Measurements from ENCODE around the gene SGK2. TPM values are rescaled to one million over a fixed set of nuclear protein-coding genes. Genes with fewer than 3 reads are reported as not detected.
"Not testable (repeated sequence)": the region's sequence is repeated elsewhere in the genome, so short reads cannot be mapped to it uniquely, and the experiment has no call there.

Gene SGK2
- total RNA-seq, 1 experiment from 2014 or later, result 68.2 TPM

DNA sequence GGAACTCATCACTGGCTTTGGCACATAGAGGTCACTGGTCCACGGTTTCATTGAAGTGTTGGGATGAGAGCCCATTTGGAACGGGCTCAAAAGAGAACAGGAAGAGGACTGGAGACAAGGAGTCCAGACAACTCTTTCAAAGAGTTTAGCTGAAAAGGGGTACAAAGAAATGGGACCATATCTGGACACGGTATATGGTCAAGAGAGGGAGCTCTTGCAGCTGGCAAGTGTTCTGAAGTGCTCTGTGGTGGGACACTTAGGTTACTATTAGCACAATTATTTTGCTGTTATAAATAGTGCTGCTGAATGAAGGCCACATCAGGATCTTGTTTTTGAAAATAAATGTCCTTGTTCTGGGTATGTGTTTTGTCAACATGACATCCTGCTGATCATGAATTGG lies 4.6 kb downstream of the SGK2 start:
- DNase-seq (ENCODE audit: low spot score), result no peak

DNA sequence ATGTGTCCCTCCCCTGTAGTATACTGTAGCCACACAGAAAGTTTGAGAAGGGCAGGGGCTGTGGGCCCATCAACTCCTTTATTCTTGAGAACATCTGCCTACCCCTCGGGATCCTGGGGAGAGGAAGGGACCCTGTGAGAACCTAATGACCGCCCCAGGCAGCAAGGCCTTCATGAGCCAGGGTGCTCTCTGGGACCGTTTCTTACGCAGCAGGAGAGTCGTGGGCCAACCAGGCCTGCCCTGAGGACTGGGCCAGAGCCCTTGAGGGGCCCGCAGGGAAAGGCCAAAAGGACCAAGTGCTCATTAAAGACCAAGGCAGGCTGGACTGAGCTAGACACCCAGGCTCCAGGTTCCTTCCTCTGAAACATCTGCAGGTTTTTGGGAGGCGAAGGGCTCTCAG lies 5.2 kb downstream of the SGK2 start:
- no peak for DNase-seq (ENCODE audit: low spot score)

DNA sequence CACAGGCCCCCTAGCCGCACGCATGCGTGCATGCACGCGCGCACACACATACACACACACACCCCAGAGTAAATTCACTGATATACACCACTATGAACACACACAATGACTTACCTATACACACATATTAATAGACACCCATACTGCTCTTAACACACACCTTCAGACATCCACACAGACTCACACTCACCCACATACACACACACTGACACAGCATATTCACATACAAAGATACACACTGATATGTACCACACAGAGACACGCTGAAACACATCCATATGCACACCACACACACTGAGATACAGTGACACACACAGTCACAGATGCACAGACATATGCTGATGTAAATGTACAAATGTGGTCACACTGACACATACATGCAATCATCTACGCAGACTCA lies 5.6 kb downstream of the SGK2 start:
- DNase-seq (ENCODE audit: low spot score), result no peak

DNA sequence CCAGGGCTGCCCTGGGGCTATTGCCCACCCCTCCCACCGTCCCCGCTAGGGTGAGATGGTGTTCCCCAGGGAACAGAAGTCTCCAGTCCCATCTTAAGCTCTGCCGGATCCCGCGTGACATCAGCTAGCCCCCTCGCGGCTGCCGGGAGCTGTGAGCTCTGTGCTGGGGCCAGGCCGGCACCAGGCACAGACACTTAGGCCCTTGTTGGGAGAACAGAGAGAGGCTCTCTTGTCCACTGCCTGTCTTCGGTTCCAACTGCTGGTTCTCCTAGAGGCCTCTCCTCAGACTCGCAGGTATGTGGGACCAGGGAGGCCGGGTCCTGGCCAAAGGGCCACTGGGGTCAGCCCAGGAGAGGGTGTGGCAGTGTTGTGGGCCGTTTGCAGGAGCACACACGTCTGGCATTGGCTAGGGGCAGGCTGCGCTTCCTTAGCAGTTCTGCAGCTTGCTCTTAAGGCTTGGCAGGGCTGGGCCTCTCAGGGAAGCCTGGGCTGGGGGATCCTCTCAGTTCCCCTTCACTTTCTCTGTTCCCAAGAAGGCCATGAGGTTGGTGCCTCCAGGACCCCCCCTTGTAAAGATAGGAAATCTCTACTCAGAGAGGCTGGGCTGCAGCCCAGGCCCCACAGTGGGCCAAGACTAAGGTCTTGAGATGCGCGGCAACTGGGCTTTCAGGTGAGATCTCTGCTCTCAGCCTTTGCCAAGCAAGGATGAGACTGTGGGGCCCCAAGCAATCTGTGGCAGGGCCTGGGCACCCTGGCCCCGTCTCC lies 6.3 kb downstream of the SGK2 start:
- DNase-seq (ENCODE audit: low spot score), result no peak

DNA sequence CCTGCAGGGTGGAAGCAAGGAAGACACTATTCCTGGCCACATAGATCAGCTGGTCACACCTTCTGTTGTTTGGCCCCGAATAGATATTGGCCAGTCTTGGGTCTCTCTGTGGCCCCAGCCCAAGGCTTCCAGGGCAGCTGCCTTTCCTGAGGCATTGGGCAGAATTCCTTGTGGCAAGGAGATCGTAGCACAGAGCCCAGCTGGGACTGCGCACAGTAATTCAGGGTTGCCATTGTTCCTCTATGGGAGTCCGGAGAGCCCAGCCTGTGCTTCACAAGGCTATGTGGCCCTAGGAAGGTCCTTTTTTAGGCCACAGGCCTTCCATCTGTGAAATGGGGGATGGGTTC lies 6.9 kb downstream of the SGK2 start:
- no peak for DNase-seq (ENCODE audit: low spot score)

DNA sequence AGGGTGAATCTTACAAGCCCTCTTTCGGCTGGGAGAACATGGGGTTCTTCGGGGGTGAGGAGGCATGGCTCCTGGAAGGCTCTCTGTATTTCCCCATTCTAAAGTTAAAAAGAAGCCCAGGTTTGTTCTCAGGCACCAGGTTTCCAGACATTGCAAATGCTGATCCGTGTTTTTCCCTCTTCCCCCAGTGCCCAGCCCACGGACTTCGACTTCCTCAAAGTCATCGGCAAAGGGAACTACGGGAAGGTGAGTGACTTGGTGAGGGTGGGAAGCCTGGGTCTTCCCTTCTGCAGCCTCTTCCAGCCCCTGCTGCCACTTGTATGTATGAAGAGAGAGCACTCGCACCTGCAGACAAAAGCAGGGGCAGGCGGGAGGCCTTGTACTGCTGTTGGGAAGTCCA lies 8.7 kb downstream of the SGK2 start:
- DNase-seq (ENCODE audit: low spot score), result no peak

DNA sequence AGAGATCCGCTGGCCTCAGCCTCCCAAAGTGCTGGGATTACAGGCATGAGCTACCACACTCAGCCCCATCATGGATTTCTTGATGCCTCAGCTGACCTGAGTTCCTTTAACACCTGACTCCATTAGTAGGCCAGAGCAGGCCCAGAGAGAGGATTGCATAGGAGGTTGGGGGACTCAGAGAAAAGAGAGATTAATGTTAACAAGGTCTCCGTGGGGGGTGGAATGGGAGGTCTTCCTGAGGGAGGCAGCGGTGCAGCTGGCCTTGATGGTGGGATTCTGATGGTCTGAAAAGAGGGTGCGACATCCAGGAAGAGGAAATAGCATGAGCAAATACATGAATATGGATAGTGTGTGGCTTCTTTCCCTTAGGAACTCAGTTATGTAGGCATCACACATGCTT lies 9.9 kb downstream of the SGK2 start:
- no peak for DNase-seq (ENCODE audit: low spot score)

DNA sequence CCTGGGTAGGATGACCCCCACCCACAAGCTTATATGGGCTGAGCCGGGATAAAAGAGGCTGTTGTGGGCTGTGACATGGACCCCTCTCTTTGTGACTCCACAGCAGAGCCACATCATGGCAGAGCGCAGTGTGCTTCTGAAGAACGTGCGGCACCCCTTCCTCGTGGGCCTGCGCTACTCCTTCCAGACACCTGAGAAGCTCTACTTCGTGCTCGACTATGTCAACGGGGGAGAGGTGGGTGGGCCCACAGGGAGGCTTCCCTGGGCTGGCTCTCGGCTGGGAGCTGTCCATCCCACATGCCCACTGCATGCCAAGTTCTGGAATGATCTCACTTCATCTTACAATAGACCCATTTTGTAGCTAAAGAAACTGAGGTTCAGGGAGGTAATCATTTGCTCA lies 10.5 kb downstream of the SGK2 start:
- no peak for DNase-seq (ENCODE audit: low spot score)

DNA sequence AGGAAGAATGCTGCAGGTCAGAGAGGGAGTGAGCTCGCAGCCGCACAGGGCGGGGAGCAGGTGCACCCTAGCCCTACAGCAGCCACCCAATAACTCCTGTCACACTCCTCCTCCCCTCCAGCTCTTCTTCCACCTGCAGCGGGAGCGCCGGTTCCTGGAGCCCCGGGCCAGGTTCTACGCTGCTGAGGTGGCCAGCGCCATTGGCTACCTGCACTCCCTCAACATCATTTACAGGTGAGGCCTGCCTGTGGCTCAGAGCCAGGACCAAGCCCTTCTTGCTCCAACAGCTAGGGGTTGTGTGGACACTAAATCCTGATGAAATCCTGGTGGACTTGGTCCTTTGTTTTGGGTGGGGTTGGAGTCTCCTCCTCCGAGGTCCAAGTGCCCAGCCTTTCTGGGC lies 11.7 kb downstream of the SGK2 start:
- no peak for DNase-seq (ENCODE audit: low spot score)

DNA sequence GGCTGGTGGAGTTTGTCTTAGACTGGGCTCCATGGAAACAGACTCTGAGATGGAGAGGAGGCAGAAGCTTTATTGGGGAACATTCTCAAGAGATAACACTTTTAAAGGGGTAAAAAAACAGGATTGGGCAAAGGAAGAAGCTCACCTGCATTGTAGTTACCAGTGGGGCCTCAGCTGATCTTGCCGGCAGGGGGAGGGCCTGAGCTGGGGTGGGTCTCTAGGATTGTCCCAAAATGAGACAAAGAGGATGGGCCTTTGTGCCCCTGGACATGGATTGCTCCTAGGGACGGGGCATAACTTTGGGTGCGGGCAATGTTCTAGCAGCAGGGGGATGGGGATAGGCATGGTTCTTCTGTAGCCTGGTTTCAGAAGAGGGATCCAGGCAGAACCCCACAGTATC lies 12.5 kb downstream of the SGK2 start:
- DNase-seq (ENCODE audit: low spot score), result no peak

DNA sequence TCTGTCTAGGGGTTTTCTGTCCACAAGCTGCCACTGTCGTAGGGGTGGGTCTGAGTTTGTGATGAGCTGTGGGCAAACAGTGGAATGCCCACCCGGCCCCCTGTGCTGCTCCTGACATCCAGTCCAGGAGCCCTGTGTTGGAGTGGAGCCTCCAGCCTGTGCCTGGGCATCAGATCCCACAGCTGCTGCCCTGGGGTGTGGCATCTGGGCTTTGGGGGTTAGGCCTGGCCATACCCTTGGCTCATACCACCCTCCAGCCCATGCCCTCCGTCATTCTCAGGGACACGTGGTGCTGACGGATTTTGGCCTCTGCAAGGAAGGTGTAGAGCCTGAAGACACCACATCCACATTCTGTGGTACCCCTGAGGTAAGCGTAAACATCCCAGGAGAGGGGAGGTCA lies 12.9 kb downstream of the SGK2 start:
- no peak for DNase-seq (ENCODE audit: low spot score)

DNA sequence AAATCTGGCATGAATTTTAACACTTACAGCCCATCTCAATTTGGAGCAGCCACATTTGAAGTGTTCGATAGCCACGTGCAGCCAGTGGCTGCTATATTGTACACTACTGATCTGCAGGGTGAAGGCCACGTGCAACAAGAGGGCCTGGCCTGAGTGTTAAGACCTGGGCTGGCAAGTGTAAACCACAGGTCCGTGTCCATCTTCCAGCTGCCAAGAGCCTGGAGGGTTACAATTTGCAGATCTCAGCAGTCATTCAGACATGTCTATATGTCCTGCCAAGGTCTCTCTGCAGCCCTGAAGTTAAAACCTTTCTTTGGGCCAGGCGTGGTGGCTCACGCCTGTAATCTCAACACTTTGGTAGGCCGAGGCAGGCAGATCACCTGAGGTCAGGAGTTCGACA lies 14.1 kb downstream of the SGK2 start:
- no peak for DNase-seq (ENCODE audit: low spot score)

DNA sequence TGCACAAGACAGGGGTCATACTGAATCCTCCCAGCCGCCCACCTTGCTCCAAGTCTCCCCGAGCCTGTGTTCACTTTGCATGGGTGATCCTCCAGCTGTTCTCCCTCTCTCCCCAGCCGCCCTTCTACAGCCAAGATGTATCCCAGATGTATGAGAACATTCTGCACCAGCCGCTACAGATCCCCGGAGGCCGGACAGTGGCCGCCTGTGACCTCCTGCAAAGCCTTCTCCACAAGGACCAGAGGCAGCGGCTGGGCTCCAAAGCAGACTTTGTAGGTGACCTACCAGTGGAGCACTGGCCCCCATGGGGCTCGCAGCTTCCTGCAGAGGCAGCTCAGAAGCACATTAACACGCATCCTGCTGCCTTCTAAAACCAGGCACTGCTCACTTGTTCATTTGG lies 17.3 kb downstream of the SGK2 start:
- DNase-seq (ENCODE audit: low spot score), result no peak

DNA sequence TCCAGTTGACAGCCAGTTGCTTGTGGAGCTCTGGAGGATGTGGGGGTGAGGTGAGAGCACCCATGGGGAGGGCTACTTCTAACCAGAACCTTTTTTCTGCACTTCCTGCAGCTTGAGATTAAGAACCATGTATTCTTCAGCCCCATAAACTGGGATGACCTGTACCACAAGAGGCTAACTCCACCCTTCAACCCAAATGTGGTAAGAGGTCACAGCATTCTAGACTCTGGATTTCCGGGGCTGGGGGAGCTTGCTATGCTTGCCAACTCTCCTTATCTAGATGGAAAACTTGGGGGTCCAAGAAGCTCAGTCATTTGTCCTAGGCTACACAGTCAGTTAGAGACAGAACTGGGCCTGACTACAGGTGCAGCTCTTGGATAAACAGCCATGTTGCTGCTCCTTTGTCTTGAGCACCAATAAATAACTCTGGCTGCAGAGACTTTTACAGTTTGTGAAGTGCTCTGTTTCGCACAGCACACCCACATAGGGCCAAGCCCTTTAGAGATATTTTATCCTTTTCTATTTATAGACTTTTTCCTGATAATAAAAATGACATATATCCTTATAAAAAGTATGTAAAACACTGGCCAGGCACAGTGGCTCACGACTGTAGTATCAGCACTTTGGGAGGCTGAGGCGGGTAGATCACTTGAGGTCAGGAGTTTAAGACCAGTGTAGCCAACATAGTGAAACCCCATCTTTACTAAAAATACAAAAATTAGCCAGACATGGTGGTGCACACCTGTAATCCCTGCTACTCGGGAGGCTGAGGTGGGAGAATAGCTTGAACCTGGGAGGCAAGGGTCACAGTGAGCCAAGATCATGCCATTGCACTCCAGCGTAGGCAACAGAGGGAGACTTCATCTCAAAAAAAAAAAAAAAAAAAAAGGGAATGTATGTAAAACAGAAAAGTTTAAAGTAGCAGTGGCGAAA lies 21.3 kb downstream of the SGK2 start:
- peak; percentile 82 for DNase-seq (ENCODE audit: low spot score)

DNA sequence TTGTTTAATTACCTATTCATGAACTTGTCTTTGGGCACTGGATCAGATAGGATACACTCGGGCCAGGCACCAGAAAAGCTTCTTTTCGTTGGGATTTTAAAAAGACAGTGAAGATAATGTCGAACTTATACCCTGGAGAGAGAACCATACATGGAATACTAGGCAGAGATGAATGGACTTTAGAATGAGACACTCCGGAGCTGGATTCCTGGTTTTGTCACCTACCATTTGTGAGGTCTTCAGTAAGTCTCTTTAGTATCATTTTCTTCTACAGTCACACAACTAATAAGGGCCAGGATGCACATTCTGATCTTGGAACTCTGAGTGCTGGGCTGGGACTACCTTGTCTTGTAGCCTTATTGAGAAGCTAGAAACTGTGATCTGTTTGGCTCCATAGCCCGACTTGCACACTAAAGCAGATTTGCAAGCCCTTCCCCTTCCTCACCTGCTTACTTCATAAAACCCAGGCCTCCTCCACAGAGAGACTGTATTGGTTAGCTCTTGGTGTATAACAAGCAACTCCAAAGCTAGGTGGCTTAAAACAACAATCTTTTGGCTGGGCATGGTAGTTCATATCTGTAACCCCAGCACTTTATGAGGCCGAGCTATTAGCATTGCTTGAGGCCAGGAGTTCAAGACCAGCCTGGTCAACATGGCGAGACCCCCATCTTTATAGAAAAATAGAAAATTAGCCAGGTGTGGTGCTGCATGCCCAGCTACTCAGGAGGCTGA lies 24.5 kb downstream of the SGK2 start:
- no peak for DNase-seq (ENCODE audit: low spot score)

DNA sequence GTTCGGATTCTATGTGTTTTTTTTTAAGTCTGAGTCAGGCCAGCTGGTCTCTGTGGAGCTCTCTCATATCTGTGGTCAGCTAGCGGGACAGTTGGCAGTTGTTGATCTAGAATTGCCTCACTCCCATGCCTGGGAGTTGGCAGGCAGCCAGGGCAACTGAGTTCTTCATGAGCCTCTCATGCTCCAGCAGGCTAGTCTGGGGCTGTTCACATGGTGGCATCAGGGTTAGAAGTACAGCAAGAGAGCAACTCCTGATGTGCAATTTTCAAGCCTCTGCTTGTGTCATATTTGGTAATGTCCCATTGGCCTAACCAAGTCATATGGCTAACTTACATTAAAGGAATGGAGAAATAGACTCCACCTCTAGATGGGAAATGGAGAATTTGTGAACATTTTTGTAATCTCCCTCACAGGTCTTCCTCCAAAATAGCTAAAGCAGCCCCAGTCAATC lies 25.2 kb downstream of the SGK2 start:
- no peak for DNase-seq (ENCODE audit: low spot score)

DNA sequence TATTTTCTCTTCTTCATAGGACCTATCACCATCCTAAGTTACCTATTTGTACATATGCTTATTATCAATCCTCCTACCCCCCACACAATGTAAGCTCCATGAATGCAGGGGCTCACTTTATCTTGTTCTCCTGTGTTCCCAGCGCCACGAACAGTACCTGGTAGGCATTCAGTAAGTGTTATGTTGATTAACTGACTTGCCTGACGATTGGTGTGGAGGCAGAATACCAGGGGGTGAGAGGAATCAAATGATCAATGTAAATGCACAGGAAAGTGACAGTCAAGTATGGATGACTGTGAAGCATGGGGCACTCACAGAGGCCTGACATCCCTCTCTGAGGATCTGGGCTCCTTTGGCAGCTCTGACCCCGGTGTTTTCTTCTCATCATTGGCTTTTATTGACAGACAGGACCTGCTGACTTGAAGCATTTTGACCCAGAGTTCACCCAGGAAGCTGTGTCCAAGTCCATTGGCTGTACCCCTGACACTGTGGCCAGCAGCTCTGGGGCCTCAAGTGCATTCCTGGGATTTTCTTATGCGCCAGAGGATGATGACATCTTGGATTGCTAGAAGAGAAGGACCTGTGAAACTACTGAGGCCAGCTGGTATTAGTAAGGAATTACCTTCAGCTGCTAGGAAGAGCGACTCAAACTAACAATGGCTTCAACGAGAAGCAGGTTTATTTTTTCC lies 25.8 kb downstream of the SGK2 start:
- DNase-seq (ENCODE audit: low spot score), result no peak

DNA sequence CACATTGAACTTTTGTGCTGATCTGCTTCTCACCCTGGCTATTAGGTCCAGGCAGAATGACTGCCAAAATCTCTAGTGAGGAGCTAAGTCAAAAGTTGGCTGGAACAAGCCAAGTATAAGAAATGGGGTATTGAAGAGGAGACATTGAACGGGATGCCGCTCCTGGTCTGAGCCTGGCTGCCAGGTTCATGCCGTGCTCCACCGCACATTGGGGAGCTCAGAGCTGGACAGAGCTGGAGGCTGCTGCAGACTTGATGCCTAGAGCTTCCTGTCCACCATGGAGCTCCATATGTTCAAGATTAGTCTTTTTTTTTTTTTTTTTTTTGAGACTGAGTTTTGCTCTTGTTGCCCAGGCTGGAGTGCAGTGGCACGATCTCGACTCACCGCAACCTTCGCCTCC lies 27.8 kb downstream of the SGK2 start:
- no peak for DNase-seq (ENCODE audit: low spot score)

DNA sequence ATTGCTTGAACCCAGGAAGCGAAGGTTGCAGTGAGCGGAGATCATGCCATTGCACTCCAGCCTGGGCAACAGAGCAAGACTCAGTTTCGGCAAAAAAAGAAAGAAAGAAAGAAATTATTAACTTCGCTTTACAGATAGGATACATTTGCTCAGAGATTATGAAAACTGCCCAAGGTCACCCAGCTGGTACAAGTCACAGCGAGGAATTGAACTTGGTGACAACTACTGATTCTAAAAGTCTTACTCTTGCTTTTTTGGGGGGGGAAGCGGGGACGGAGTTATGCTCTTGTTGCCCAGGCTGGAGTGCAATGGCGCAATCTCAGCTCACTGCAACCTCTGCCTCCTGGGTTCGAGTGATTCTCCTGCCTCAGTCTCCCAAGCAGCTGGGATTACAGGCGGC lies 29.7 kb downstream of the SGK2 start:
- DNase-seq (ENCODE audit: low spot score), result not testable (repeated sequence)

DNA sequence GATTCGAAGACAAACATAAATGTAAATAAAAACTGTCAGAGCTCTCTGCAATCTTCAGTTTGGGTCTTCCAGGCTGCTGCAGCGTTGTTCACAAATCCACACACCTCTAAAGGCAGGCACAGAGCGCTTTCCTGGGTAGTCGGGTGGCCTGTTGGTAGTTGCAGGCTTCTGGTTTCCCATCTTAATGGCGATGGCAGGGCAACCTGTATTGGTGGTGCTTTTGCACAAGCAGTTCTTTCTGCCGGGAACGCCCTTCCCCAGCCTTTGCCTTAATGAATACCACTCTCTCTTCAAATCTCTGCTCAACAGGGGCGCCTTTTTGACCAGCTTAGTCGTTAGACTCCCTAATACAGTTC lies 31.2 kb downstream of the SGK2 start:
- DNase-seq (ENCODE audit: low spot score), result no peak

DNA sequence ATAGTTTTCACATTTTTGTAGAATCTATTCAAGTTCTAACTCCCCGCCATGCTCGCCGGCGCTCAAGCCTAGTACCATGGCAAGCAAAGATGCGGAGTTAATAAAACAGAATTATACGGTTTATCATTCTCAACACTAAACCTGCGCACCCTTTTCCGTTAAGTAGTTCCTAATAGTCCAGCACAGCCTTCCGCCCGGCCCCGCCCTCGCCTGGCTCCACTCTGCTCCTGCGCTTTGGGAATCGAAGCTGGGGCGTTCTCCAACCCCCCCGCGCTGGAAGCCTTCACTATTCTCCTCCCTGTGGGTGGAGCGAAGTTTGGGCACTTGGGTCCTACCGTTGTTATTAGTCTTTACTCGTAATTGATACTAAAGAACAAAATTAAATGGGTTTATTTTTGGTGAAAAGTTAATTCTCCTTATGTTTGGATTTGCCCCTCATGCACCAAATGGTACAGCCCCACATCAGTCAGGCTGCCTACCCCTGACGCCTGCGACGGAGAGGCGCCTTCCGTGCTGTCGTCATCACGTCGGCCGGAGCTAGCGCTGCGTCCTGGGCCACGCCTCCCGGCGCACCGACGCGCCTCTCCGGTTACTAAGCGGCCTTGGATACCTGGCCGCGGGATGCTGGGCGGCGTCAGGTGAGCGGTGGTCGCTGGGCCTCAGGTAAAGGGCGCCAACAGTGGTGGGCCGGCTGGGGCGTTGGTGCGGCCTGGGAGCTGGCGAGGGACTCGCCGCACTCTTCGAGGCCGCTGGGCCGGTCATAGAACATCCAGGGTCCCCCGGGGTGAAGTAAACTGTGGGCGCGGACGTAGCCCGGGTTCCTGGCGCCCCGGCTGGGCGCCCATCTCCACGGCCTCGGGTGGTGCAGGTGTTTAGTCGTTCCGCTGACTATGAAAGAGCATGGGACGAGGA lies 31.8 kb downstream of the SGK2 start, which contains the start of gene IFT52:
TSS of gene IFT52 (plus strand) at position 546 of the 912 bp plus-strand sequence. CDS start 3,762 bp downstream, outside the sequence.
- peak; percentile 99 for DNase-seq (ENCODE audit: low spot score)
